Endodermal cell (in vitro differentiated cells): ENCODE measurements around the gene PTPN12. TPM values are rescaled to one million over a fixed set of nuclear protein-coding genes. Genes with fewer than 3 reads are reported as not detected.

ENCODE experiments used
- DNase-seq: peaks from one replicate; pipeline ENCODE4 v3.0.0-alpha.2; 2017
- H3K27ac ChIP-seq: 2 replicates; pipeline ENCODE4 v1.5.1; 2013; ENCODE audit warnings: mild to moderate bottlenecking, low read depth, low read length, moderate library complexity
- H3K27me3 ChIP-seq: 2 replicates; pipeline ENCODE4 v1.6.1; 2013; ENCODE audit warnings: mild to moderate bottlenecking, low read length, moderate library complexity; ENCODE audit not compliant: insufficient read depth, control insufficient read depth, poor library complexity, severe bottlenecking
- H3K36me3 ChIP-seq: 2 replicates; pipeline ENCODE4 v1.7.0; 2013; ENCODE audit warnings: mild to moderate bottlenecking, low read length, moderate library complexity; ENCODE audit not compliant: control insufficient read depth, insufficient read depth
- H3K4me1 ChIP-seq: one replicate; pipeline ENCODE4 v1.7.0; 2013; ENCODE audit warnings: low read length; ENCODE audit not compliant: control insufficient read depth, insufficient read depth
- H3K4me3 ChIP-seq: 2 replicates; pipeline ENCODE4 v1.5.1; 2013; ENCODE audit warnings: mild to moderate bottlenecking, low read length, moderate library complexity
- H3K9ac ChIP-seq: 2 replicates; pipeline ENCODE4 v1.6.1; 2013; ENCODE audit warnings: mild to moderate bottlenecking, low read length, moderate library complexity; ENCODE audit not compliant: poor library complexity, severe bottlenecking; ENCODE audit errors: extremely low read depth
- H3K9me3 ChIP-seq: 2 replicates; pipeline ENCODE4 v1.6.1; 2013; ENCODE audit warnings: mild to moderate bottlenecking, low read length, moderate library complexity; ENCODE audit not compliant: control insufficient read depth
- H3K27ac Mint-ChIP-seq: 2 replicates; pipeline ENCODE4 v1.8.0; 2020; ENCODE audit warnings: mixed read lengths
- H3K27me3 Mint-ChIP-seq: 2 replicates; pipeline ENCODE4 v1.8.0; 2021; ENCODE audit warnings: mild to moderate bottlenecking, mixed read lengths; ENCODE audit not compliant: insufficient read depth
- H3K36me3 Mint-ChIP-seq: 2 replicates; pipeline ENCODE4 v1.8.0; 2020; ENCODE audit warnings: low read depth, mixed read lengths
- H3K4me1 Mint-ChIP-seq: 2 replicates; pipeline ENCODE4 v1.8.0; 2020; ENCODE audit warnings: mixed read lengths
- H3K4me3 Mint-ChIP-seq: 2 replicates; pipeline ENCODE4 v1.8.0; 2020; ENCODE audit warnings: mild to moderate bottlenecking, moderate library complexity, mixed read lengths
- H3K9me3 Mint-ChIP-seq: 2 replicates; pipeline ENCODE4 v1.8.0; 2020; ENCODE audit warnings: mild to moderate bottlenecking, mixed read lengths
- CTCF ChIP-seq: fragments of 200-600 bp; sonication (generic); conservative IDR thresholded peaks from 2 replicates; pipeline ENCODE4 v1.5.0; 2021; ENCODE audit warnings: antibody characterized with exemption, mild to moderate bottlenecking
- WGBS, 2 experiments: methylation state at CpG; one replicate each; pipeline versions ENCODE4 v1.1.5 to v1.1.7; 2013; ENCODE audit warnings: missing lambda C conversion rate in 2 of 2, mixed read lengths in 1 of 2; ENCODE audit not compliant: insufficient coverage in 1 of 2, insufficient read length in 1 of 2; 5-methylcytosine and 5-hydroxymethylcytosine counted together
- total RNA-seq, 2 donors: library from RNA; stranded (reverse); fragmentation: NEBNext Ultra II Directional in 1 of 2; extraction: Animal tissue kit (Norgen Biotek cat#: 25700) in 1 of 2; gene quantifications; 2 replicates in 1 of 2; 3 replicates in 1 of 2; pipeline ENCODE4 v1.2.1, GENCODE V29; 2021

PTPN12 gene
- total RNA-seq, 2 donors from 2014 or later = 147 to 158 TPM

- H3K4me1 ChIP-seq = peaks cover 5% of the 10 kb centered on the region
- no peaks in the 10 kb centered on the region for H3K27me3 ChIP-seq
- no peak overlapping the region for H3K27ac ChIP-seq
- H3K4me3 ChIP-seq = no peak overlapping the region
- peaks cover 49% of the 10 kb centered on the region for H3K4me1 Mint-ChIP-seq
- no peaks in the 10 kb centered on the region for H3K9me3 Mint-ChIP-seq
- no peaks in the 10 kb centered on the region for H3K9me3 ChIP-seq
- H3K36me3 ChIP-seq = peaks cover 45% of the 10 kb centered on the region
- H3K27me3 Mint-ChIP-seq = no peaks in the 10 kb centered on the region
- no peak for DNase-seq
- peaks cover 19% of the 10 kb centered on the region for H3K36me3 Mint-ChIP-seq
- H3K4me3 Mint-ChIP-seq = no peak overlapping the region
- H3K9ac ChIP-seq = no peak overlapping the region
- WGBS, 2 experiments = 83 to 94% methylated on average over 2 to 3 of the region's 3 CpGs
- H3K27ac Mint-ChIP-seq = peak overlapping the region; percentile 2
- TF ChIP-seq CTCF = no peak
Observed at GRCh38 chr7:77549106-77549870, 12.2 kb downstream of the PTPN12 start.

GRCh38 chr7:77550586-77550985 is 13.5 kb downstream of the PTPN12 start:
- H3K27ac Mint-ChIP-seq = no peak overlapping the region
- H3K4me1 Mint-ChIP-seq = peaks cover 45% of the 10 kb centered on the region
- H3K27me3 Mint-ChIP-seq = no peaks in the 10 kb centered on the region
- no peak for DNase-seq
- peaks cover 24% of the 10 kb centered on the region for H3K36me3 Mint-ChIP-seq
- 95 to 98% methylated on average over 3 of the region's 3 CpGs for WGBS, 2 experiments
- no peak for TF ChIP-seq CTCF
- Histone ChIP-seq H3K36me3 (peaks cover 48% of the 10 kb centered on the region), H3K27me3 (no peaks in the 10 kb centered on the region), H3K4me3 (no peak overlapping the region), H3K9ac (no peak overlapping the region), H3K9me3 (no peaks in the 10 kb centered on the region), H3K4me1 (peaks cover 4% of the 10 kb centered on the region), H3K27ac (no peak overlapping the region)
- no peaks in the 10 kb centered on the region for H3K9me3 Mint-ChIP-seq
- no peak overlapping the region for H3K4me3 Mint-ChIP-seq

GRCh38 chr7:77553123-77553522 is 16.0 kb downstream of the PTPN12 start:
- H3K9ac ChIP-seq = no peak overlapping the region
- WGBS, 2 experiments = 89% methylated on average over 2 of the region's 2 CpGs; no CpG with 5 or more reads in 1 of the 2 experiments
- TF ChIP-seq CTCF = no peak
- H3K4me3 ChIP-seq = no peak overlapping the region
- H3K27me3 ChIP-seq = no peaks in the 10 kb centered on the region
- Mint-ChIP-seq H3K9me3 (no peaks in the 10 kb centered on the region), H3K4me1 (peaks cover 28% of the 10 kb centered on the region), H3K36me3 (peaks cover 36% of the 10 kb centered on the region), H3K4me3 (no peak overlapping the region), H3K27ac (no peak overlapping the region), H3K27me3 (no peaks in the 10 kb centered on the region)
- H3K36me3 ChIP-seq = peaks cover 68% of the 10 kb centered on the region
- peaks cover 4% of the 10 kb centered on the region for H3K4me1 ChIP-seq
- no peak for DNase-seq
- no peak overlapping the region for H3K27ac ChIP-seq
- H3K9me3 ChIP-seq = no peaks in the 10 kb centered on the region
